Activated gamma-delta T cell (primary cell): ENCODE data around the gene NFYC.
A peak's percentile ranks its signal among the peaks of the same experiment; 100 is the strongest.

Experiments used
- DNase-seq: peaks from one replicate; lab custom pipeline; 2025; lab: John Stamatoyannopoulos, UW

NFYC gene

GRCh38 chr1:40798366-40799281 lies 107.1 kb downstream of the NFYC start:
- no peak for DNase-seq

GRCh38 chr1:40799351-40799867 lies 107.9 kb downstream of the NFYC start:
- DNase-seq: no peak

DNA sequence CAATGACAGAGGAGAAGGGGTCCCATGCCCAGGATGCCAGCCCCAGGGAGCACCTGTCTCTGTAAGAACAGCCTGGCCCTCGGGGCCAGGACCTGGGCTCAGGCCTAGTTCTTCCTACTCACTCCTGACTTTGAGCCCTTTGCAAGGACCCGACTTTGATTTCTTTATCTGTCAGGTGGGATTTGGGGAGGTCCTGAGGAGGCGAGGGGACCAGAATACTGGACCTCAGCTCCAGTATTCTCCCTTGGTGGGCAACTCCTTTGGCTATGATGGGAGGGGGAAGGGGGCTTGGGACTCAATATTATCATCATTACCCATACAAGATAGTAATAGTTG lies 110.2 kb downstream of the NFYC start:
- DNase-seq: no peak

DNA sequence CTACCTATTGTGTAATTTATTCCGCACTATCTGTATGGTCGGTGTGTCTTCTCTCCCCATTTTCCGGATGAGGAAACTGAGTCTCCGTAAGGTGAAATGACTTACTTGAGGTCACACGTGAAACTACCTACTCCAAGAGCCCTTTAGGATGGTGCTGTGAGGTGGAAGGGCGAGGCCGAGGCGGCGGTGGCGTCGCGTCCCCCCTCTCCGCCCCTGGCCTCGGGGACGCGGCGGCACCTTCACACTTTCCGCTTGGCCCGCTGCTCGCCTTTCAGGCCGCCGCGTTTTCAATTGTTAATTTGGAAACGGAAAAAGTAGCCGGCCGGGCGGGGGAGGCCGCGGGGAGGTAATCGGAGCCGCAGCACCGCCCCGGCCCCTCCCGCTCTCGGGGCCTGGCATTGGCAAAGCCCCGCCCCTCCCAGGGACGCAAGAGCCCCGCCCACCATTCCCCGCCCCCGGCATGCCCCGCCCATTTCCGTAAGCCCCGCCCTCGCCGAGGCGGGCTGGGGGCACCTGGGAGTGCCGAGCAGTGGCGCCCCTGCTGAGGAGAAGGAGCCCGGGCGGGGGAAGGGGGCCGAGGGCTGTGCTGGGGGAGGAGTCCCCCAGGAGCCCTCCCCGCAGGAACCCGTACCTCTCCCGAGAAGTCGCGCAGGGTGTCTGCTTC lies 110.7 kb downstream of the NFYC start:
- peak; percentile 77 for DNase-seq

DNA sequence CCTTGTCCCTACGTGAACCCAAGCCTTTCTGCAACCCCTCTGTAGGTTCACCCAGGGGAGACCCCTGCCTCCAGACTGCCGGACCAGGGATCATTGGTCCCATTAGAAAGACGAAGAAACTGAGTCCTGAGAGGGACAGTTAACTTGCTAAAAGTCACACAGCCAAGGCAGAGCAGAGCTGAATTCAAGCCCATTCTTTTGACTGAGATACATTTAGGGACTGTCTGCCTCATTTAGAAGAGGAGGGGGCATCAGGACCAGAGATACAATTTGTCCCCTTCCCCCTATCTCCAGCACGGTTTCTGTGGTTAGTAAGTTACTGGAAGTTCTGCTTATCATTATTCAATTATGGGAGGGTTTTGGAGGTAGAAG lies 111.2 kb downstream of the NFYC start:
- DNase-seq: no peak

DNA sequence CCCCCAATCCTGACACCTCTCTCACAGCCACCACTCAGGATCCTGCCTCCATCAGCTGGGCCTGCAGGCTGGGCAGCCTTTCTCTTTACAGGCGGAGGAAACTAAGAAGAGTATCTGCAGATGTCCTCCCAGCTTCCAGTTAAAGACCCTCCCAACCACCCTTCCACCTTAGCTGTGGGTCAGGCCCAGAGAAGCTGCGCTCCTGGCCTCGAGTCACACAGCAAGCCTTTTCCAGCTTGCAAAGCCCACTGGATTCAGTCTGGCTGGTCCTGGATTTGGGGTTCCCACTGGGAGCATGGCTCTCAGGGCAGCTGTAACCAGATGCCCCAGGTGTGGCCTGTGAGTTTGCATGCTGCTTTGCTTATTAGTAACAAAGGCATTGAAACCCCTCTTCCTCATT lies 111.9 kb downstream of the NFYC start:
- DNase-seq: no peak

GRCh38 chr1:40803902-40804301 lies 112.4 kb downstream of the NFYC start:
- no peak for DNase-seq

DNA sequence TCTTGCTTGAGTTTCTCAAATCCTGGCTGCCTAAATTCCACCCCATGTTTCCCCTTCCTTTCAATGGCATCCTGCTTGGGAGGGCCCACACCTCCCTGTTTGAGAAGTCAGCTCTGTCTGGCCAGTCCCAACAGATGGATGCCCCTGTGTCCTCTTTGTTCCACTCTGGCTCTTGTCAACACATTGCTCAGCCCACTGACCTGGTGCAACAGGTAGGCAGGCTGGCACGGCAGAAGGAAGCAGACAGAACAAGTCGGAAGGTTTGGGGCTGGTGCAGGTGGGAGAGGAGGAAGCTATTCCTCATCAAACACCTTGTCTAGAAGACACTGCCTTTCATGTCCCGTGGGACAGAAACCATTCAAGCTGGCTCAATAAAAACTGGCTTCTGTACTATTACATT lies 114.7 kb downstream of the NFYC start:
- DNase-seq: no peak

DNA sequence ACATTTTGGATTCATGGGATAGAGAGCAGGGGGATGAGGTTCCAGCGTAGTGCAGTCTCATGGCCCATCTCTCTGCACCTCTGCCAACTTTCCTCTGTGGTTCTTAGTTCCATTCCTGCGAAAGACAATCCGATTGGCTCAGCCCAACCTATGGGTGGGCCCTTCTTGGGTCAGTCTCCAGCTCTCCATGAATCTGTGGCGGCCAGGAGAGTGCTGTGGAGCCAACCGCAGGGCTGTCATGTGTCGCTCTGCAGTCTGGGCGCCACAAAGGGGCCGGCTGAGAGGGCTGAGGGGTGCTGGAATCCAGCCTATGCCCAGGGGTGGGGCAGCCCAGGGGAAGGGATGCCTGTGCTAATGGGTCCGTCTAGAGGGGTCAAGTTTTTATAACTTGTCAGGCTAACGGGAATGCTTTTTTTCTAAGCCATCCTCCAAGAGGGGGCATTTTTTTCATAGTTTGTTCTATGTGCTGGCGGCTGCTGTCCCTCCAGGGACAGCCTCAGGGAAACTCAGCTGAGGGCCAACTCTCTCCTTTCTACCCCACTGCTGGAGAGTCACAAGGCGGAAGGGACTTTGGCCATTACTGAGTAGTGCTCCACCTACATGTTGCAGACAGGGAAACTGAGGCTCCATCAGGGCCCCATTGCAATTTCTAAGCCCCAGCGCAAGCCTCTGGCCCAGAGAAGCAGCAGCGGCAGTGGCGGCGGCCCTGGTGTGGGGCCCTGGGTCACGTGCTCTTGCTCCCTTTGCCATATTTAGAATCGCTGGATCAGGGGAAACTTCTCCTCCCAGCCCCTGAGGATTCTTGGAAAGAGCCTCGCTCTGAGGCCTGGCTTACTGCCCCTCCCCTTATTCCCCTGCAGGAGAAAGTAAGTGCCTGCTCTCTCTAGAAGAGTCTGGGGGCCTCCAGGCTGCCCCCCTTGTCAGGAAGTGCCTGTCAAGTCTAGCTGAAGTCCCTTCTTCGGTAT lies 115.5 kb downstream of the NFYC start:
- no peak for DNase-seq

DNA sequence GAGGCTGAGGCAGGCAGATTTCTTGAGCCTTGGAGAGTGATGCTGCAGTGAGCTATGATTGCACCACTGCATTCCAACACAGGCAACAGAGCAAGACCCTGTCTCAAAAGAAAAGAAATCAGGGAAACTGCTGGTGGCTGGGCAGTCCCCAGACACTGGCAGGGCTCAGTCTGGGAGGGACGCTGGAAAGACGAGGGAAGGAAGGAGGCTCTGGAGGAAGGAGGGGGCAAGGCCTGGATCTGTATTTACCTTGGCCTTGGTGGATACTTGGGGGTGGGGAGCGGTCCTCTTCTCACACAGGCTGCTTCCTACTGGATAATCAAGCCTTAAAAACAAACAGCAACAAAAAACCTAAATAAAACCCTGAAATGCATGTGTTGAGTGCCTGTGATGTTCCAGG lies 116.5 kb downstream of the NFYC start:
- DNase-seq: no peak

- DNase-seq: no peak
Measured at GRCh38 chr1:40808444-40808843, 116.9 kb downstream of the NFYC start.

GRCh38 chr1:40808909-40809308 lies 117.4 kb downstream of the NFYC start:
- no peak for DNase-seq

DNA sequence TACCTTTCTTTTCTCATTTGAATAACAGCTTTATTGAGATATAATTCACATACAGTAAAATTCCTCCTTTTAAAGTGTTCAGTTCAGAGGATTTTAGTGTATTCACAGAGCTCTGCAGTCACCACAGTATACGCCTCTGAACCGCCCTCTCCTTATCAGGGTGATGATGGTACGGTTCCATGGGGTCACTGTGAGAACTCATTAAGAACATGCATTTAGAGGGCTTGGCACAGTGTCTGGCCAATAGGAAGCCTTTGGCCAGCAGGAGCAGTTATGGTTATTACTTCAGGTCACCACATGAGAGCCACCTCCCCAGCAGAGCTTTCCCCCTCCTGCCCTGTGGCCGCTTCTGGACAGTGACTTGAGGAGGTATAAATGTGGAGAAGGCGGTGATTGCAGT lies 119.4 kb downstream of the NFYC start:
- DNase-seq: no peak

DNA sequence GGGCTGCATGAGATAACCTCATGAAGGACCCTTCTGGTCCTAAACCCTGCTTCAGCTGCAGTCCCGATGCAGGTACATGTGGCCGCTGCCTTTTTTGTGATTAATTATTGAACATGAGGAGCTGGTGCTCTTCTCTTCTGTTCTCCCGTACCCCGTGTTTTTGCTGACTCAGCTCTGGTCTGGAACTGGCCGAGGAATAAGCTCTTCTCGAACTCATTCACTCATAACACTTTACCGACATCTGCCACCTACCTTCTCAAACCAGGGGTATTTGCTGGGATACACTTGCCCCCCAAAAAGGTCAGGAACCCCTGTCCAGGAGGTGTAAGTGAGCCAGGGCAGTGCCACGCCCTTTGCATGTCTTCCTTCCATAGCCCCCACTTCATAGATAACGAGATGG lies 123.9 kb downstream of the NFYC start:
- no peak for DNase-seq

DNA sequence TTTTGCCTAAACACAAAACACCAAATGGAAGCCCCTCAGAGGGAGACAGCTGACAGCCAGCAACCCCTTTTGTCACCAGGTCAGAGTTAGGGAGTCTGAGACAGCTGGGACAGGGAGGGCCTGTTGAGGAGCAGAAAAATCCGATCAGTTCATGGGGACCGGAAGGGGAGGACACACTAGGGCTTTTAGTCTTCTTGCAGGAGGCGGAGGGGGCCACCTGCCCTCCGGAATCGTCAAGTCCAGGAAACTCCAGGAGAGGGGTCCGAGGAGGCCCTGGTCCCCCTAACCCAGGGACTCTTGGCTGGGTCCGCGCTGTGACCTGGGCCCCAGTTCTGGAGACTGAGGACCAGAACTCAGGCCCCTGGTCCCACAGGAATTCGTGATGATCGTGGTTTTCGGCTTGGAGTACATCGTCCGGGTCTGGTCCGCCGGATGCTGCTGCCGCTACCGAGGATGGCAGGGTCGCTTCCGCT lies 126.3 kb downstream of the NFYC start:
- no peak for DNase-seq

DNA sequence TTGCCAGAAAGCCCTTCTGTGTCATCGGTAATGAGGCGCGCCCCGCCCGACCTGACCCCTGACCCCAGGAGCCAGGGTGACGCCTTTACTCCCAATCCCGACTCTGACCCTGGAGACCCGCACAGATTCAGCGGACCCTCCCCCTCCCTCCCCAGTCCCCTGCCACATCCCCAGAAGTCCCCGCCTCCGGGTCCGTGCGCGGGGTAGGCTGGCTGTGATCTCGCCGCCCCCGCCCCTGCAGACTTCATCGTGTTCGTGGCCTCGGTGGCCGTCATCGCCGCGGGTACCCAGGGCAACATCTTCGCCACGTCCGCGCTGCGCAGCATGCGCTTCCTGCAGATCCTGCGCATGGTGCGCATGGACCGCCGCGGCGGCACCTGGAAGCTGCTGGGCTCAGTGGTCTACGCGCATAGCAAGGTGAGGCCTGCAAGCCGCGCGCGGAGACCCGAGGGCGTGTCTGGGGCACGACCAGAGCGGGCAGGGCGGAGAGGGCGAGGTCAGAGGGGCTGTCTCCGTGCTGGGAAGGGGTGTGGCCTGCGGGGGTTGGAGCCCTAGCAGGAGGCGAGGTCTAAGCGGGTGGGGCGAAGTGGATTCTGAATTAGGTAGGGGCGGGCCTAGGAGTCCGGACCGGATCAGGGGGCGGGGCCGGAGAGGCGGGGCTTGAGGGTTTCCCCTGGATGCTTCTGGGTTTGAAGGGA lies 126.9 kb downstream of the NFYC start:
- DNase-seq: peak; percentile 67

DNA sequence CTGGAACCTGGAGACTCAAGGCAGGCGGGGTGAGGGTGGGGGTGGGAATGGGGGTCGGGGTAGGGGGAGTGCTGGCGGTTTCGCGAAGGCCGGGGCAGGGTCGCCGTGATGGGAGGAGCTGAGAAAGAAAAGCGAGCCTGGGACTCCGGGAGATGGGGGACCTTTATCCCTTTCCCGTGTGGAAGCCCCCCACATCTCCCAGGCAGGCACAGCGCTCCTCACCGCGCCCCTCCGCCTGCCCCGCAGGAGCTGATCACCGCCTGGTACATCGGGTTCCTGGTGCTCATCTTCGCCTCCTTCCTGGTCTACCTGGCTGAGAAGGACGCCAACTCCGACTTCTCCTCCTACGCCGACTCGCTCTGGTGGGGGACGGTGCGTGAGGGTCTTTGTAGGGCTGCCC lies 127.6 kb downstream of the NFYC start:
- no peak for DNase-seq

DNA sequence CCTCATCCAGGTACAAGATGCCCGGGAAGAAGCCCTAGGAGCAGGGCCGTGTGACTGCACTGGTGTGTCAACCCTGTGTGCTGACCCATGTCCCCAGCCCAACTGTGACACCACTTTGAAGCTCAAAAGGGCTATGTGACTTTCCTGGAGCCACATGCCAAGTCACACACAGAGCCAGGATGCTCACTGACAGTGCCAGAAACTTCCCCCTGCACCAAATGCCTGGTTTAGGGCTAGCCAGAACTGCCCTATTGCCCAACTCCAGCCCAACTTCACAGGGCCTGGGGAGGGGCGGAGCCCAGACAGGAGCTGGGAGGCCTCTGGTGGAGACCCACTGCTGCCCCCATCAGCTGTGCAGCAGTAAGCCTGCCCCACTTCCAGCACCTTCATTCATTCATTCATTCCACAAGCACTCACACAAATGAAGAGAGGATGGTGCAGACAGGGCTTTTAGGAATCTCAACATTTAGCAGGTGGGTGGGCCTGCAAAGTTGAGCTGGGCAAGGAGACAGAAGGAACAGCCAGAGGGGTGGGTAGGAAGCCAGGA lies 128.8 kb downstream of the NFYC start:
- no peak for DNase-seq
